NCI-H146 (cell line): ENCODE results near the gene ST8SIA4.
"Not testable (repeated sequence)": the region's sequence is repeated elsewhere in the genome, so short reads cannot be mapped to it uniquely, and the experiment has no call there.

Experiments used
- DNase-seq: peaks from one replicate; lab custom pipeline; 2025; lab: John Stamatoyannopoulos, UW

The ST8SIA4 gene

DNA sequence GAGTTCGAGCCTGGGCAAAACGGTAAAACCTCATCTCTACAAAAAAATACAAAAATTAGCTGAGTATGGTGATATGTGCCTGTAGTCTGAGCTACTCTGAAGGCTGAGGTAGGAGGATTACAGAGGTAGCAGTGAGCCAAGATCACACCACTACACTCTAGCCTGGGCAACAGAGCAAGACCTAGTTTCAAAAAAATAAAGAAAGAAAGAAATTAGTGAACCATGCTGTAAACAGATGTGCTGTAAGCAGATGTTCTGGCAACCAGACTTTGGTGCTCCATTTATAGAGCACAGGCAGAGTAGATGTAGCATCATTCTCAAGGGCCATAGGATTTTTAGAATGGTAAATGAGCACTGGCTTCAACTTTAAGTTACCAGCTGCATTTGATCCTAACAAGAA lies 115.4 kb downstream of the ST8SIA4 start:
- no peak for DNase-seq

DNA sequence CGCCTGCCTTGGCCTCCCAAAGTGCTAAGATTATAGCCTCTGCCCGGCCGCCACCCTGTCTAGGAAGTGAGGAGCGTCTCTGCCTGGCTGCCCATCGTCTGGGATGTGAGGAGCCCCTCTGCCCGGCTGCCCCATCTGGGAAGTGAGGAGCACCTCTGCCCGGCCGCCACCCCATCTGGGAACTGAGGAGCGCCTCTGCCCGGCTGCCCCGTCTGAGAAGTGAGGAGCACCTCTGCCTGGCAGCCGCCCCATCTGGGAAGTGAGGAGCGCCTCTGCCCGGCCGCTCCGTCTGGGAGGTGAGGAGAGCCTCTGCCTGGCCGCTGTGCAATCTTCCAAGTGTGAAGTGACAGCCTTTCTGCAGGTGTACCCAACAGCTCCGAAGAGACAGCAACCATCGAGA lies 117.5 kb downstream of the ST8SIA4 start:
- DNase-seq: not testable (repeated sequence)

DNA sequence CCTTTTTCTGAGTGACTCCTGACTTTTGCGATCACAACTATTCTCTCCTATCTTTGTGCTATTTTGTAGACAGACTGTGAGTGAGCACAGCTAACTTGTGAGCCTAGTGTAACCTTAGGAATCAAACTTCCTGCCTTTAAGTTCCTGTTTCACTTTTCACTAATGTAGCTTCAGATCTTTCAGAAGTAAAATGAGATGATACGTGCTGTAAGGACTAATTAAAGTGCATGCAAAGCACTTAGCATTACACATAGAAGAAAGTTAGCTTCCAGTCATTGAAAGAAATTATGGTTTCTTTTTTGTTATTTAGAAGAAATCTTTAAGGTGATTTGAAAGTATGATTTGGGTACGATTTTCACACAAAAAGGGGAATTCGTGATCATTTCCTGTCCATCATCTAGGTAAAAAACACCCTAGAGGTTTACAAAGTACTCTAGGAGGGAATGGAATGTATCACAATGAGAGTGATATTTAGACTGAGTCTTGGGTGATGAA lies 122.7 kb downstream of the ST8SIA4 start:
- DNase-seq: no peak

DNA sequence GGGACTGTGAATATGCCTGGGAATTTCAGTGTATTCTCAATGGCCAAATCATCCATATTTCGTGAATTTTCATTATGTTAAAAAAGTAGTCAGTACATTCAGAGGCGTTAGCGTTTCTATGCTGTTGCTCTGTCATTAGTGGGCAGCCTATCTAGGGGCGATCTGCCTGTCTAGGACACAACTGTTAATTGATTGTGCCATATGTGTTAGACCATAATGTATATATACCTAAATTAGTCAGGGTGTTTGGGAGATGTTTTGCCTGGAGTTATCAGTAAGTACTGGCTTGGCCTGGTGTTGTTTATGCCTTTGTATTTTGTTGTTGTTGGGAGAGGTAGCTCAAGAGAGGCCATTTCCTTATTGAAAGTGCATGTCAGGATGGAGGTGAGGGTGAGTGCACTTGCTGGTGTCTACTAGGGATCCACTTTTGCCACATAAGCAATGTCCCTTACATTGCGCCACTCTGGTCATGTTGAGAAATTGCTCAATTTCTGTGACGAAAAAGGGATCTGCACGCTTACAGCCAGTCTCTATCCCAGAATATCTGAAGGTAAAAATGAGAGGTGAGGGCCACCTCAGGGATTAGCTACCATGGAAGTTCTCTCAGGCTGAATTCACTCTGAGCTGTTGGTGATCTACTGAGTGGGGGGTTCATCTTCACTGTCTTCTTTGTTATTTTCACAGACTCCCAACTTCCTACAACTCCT lies 123.3 kb downstream of the ST8SIA4 start:
- no peak for DNase-seq

DNA sequence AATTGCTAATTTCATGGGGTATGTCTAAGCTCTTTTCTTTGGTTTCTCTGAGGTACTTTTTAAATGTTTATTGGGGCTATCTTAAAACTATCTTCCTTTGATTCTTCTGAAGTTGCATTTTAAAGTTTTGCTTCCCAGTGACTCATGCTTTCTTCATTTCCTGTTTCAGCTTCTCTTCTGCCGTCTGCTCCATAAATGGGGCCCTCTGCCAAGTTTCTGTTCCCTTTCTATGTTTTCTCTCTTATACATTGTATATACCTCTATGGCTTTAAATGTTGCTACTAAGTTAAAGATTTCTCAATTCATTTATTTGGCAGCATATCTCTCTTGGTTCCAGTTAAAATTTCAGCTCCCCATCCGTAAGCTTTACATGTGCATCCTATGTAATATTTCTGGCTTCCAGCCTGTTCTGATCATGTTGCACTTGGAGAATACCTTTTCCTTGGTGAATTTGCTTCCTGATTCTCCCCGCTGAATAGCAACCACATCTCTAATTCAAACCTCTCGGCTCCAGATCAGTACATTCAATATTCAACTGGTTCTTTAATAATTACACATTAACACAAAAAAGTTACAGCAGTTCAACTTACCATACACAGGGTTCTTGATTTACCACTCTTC lies 125.3 kb downstream of the ST8SIA4 start:
- DNase-seq: no peak

DNA sequence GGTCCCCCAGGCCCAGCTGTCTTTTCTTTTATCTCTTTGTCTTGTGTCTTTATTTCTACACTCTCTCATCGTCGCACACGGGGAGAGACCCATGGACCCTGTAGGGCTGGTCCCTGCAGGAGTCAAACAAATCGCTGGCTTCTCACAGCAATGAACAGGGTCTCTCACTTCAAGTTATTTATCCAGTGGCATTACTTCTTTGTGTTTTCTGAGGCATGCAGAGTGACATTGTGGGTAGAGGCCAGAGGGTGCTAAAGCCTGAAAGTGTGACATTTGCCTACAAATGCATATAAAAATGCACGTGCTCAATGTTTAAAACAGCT lies 127.6 kb downstream of the ST8SIA4 start:
- no peak for DNase-seq

DNA sequence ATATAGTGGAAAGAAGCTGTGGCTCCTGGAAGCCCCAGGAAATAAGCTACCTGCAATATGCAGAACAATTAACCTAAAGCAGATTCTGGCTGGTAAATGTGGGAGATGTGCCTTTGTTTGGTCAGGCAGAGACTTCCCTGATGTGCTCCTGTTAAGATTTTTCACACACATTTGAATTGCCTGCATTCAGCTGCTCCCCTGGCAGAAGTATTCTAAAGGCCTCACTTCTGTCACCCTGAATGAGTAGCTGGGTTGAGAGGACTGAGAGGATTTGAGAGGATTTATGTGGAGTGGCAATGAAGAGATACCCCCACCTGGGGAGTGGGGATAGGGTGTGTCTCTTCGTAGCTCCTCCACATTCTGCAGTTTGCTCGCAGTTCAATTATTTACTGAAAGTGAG lies 130.5 kb downstream of the ST8SIA4 start:
- no peak for DNase-seq

DNA sequence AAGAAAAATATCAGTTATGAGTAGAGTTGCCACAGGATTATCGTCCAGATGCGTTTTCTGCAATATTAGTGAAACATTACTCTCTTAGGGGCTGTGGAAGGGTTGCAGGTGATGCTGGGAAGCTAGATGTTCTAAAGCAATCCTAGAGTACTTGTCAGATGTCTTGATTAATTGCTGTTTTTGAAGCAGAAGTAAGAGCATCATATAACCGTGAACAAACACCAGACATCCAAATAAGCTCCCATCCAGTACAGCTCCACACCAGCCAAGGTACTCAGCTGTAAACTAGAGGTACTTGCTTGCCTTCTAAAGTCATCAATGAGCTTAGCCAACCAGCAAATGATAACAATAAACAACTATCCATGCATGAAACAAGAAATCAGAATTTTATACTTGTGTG lies 131.1 kb downstream of the ST8SIA4 start:
- no peak for DNase-seq

DNA sequence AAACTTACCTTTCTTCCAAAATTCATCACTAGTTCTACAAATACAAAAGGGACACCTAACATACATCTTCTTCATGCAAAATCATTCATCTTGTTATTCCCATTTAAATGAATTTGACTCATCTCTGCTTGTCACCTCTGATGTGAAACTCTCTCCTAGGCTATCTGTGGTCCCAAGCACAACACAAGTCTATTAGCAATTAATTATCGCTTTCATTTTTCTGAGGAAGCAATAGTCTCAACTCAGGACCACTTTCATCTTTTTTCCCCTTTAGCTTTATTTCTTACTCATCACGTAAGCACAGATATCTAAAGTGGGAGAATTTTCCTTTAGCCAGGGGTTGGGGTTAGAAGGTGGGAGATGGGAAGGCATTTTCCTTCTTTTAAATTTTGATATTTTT lies 131.9 kb downstream of the ST8SIA4 start:
- no peak for DNase-seq

DNA sequence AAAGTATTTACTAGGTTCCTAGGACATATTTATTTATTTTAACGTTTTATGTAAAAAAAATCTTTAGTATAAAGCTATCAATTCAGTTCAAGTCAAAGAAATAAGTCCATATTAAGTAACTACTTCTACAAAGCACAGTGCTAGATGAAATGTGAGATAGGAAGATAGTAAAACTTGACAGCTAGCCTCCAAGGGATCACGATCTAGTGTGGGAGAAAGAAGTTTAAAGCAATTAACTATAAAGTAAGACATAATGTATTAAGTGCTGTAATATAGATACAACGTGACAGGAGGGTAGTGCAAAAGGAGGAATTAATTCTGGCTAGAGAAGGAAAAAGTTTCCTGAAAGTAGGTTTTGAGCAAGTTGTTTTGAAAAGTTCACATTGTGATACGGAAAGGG lies 134.9 kb downstream of the ST8SIA4 start:
- DNase-seq: no peak

DNA sequence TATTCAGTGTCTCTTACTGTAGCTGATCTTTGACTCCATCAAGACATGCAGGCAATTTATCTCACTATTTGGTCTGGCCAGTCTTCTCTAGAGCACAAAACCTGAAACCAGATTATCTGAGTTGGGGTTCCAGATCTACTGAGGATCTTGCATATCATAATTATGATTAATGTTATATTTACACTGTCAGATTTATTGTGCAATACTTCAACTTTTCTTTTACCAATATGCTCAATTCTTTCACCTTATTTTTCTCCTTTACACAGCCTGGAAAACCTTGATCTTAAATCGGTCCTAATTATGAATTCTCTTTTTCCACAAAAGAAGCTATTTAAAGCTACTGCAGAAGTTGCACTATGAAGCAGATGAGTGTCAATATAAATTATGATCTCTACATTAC lies 140.1 kb downstream of the ST8SIA4 start:
- DNase-seq: no peak

DNA sequence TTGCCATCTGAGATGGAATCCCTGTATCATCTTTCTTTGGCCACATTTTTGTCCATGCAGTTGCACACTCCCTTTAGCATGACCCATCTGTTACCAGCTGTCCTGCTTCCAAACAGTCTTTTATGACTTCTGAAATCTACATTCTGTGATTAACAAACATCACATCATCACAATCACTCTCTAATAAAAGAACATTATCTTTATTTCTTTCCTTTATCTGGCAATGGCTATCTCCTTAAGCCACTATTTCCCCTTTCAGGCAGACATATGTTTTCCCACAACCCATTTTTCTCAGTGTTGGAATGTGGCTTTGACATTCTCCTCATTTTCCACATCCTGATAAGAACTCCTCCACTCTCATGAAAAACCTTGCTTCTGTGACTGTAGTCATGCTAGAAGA lies 141.0 kb downstream of the ST8SIA4 start:
- DNase-seq: no peak

DNA sequence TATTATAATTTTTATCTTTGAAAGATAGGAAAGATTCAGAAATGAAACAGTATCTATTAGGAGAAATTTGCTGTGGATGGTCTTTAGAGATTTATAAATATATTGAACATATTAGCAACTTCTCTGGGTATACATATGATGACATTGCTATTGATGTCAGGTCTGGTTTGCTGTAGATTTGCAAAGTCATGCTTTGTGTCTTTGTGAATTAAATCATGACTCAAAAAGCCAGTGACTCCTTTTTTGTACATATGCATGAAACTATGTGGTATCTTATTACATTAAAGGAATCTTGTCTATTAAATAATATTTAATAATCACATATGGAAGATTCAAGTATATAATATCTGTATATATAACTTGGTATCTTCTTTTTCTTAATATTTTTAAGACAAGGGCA lies 141.9 kb downstream of the ST8SIA4 start:
- no peak for DNase-seq

DNA sequence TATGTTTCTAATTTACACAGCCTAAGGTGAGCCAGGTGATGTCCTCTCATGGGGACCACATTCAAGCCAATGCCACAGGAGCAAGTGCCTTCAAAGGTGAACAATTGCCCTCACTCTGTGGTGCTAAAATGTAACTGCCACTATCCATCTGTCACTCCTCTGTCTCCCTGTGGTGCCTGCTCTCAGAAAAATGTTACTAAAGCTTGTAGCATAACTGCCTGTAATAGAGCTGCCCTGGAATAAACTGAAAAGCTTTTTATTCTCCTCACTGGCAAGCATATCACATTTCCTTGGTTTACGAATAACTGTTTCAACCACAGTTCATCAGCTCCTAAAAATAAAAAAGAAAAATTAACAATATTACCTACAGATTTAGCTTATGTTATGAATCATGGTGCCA lies 142.4 kb downstream of the ST8SIA4 start:
- no peak for DNase-seq

DNA sequence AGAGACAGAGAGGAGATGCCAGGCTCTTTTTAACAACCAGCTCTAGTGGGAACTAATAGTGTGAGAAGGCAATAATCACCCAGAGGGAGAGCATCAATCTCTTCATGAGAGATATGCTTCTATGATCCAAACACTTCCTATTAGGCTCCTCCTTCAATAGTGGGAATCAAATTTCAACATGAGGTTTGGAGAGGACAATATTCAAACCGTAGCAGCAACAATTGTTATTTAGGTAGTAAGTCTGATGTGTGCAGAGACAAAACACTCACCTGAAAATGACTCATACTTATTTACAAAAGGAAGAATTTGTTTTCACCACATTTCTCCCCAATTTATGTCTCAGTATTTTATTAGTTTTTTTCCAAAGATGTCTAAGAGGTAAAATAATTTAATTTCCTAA lies 144.3 kb downstream of the ST8SIA4 start:
- no peak for DNase-seq

DNA sequence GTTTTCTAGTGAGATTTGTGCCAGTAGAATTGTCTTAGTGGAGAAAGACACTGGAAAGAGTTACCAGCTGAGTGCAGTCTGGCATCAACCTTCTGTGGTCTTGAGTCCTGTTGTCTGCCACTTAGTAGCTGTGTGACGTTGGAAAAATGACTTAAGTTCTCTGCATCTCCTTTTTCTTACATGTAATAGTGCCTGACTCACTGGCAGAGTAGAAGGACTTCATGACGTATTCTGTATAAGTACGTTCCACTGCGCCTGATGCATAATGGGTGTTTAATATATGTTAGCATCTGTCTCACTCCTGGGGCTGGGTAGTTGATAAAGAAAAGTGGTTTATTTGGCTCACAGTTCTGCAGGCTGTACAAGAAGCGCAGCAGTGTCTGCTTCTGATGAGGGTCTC lies 144.8 kb downstream of the ST8SIA4 start:
- DNase-seq: no peak

DNA sequence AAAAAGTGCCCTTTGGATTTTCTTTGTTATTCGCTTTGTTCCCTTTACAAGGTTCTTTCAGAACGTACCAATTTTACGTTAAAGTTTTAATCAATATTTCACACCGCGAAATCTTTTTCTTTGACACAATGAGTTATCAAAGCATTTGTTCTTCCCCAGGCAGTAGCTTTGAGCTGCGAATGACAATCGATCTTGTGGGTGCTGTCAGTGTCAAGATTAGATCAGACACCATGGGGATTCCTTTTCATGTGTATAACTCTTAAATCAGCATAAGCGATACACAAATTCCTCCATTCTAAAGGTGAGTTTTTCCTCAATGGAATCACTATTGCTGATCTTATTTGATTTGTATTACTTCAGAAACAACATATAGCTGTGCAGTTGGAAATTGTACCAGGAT lies 145.5 kb downstream of the ST8SIA4 start:
- DNase-seq: no peak
